IMR-90 (cell line): Measurements from ENCODE around the gene TAGLN2. TPM values are rescaled to one million over a fixed set of nuclear protein-coding genes. Genes with fewer than 3 reads are reported as not detected.

Experiments
- ATAC-seq: fragments of 200-7000 bp; cut with Tn5 transposase; 2 replicates; pipeline ENCODE4 v1.9.1; 2020; ENCODE audit warnings: low read depth, mild to moderate bottlenecking, moderate library complexity
- BruUV-seq: library from RNA; stranded (reverse); fragments of 400-500 nt; replicated peaks from 2 replicates; lab custom pipeline; 2021; lab: Mats Ljungman, UMichigan
- CTCF ChIA-PET: fragments of 300-600 bp; formaldehyde crosslinking; extraction: SDS; loops from one replicate; lab custom pipeline; 2021; ENCODE audit warnings: antibody characterized with exemption; lab: Yijun Ruan, JAX
- POLR2A ChIA-PET: fragments of 300-600 bp; sonication (Branson Sonifier 250); formaldehyde crosslinking; loops from one replicate; lab custom pipeline; 2022; ENCODE audit warnings: antibody characterized with exemption; ENCODE audit not compliant: unreplicated experiment; lab: Charles Lee
- DNase-seq: peaks from one replicate; pipeline ENCODE4 v3.0.0; 2013
- H2AFZ ChIP-seq: replicated peaks from 2 replicates; pipeline ENCODE3; 2013; ENCODE audit warnings: low read length, mild to moderate bottlenecking; ENCODE audit not compliant: poor library complexity
- H2AK5ac ChIP-seq: 2 replicates; pipeline ENCODE4 v1.6.1; 2013; ENCODE audit warnings: low read depth, low read length, inconsistent platforms
- H2AK9ac ChIP-seq: replicated peaks from 2 replicates; pipeline ENCODE3; 2013; ENCODE audit warnings: mild to moderate bottlenecking, low read depth, low read length, moderate library complexity; ENCODE audit not compliant: poor library complexity
- H2BK120ac ChIP-seq: 2 replicates; pipeline ENCODE4 v1.6.1; 2013; ENCODE audit warnings: low read depth, low read length, inconsistent platforms
- H2BK15ac ChIP-seq: 3 replicates; pipeline ENCODE4 v1.6.1; 2013; ENCODE audit warnings: low read depth, low read length, inconsistent platforms
- H2BK20ac ChIP-seq: 2 replicates; pipeline ENCODE4 v1.6.1; 2013; ENCODE audit warnings: low read depth, mild to moderate bottlenecking, inconsistent platforms, low read length, moderate library complexity
- H2BK5ac ChIP-seq: 2 replicates; pipeline ENCODE4 v1.6.1; 2013; ENCODE audit warnings: mild to moderate bottlenecking, low read depth, low read length, inconsistent platforms; ENCODE audit not compliant: poor library complexity, severe bottlenecking
- H3K14ac ChIP-seq: replicated peaks from 2 replicates; pipeline ENCODE4 v1.6.1; 2013; ENCODE audit warnings: low read depth, low read length, inconsistent platforms
- H3K18ac ChIP-seq: 2 replicates; pipeline ENCODE4 v1.6.1; 2013; ENCODE audit warnings: low read depth, low read length, control low read depth
- H3K23ac ChIP-seq: 2 replicates; pipeline ENCODE4 v1.6.1; 2013; ENCODE audit warnings: low read depth, low read length, inconsistent platforms
- H3K27ac ChIP-seq: 2 replicates; pipeline ENCODE4 v1.5.1; 2013; ENCODE audit warnings: mild to moderate bottlenecking, control low read depth, low read length; ENCODE audit not compliant: insufficient read depth
- H3K27me3 ChIP-seq: 2 replicates; pipeline ENCODE4 v1.6.1; 2013; ENCODE audit warnings: low read length; ENCODE audit not compliant: control insufficient read depth, insufficient read depth
- H3K36me3 ChIP-seq: 2 replicates; pipeline ENCODE4 v1.6.1; 2013; ENCODE audit warnings: low read length, mixed read lengths; ENCODE audit not compliant: control insufficient read depth, insufficient read depth
- H3K4ac ChIP-seq: 2 replicates; pipeline ENCODE4 v1.6.1; 2013; ENCODE audit warnings: low read depth, low read length, inconsistent platforms
- H3K4me1 ChIP-seq: 2 replicates; pipeline ENCODE4 v1.6.1; 2013; ENCODE audit warnings: low read length, mixed read lengths; ENCODE audit not compliant: control insufficient read depth, insufficient read depth
- H3K4me2 ChIP-seq: 2 replicates; pipeline ENCODE4 v1.6.1; 2013; ENCODE audit warnings: low read depth, mild to moderate bottlenecking, control low read depth, low read length, moderate library complexity
- H3K4me3 ChIP-seq: 2 replicates; pipeline ENCODE4 v1.5.1; 2013; ENCODE audit warnings: low read depth, mild to moderate bottlenecking, control low read depth, low read length, moderate library complexity; ENCODE audit not compliant: insufficient read depth
- H3K56ac ChIP-seq: 2 replicates; pipeline ENCODE4 v1.6.1; 2013; ENCODE audit warnings: low read length, inconsistent platforms; ENCODE audit not compliant: insufficient read depth; ENCODE audit errors: extremely low read depth
- H3K79me1 ChIP-seq, 2 experiments: 2 replicates each; pipeline ENCODE4 v1.6.1; 2013; ENCODE audit warnings: low read length in 2 of 2, inconsistent platforms in 1 of 2, low read depth in 1 of 2
- H3K9ac ChIP-seq: 2 replicates; pipeline ENCODE4 v1.6.1; 2013; ENCODE audit warnings: low read depth, low read length, control low read depth
- H3K9me1 ChIP-seq: 2 replicates; pipeline ENCODE4 v1.6.1; 2013; ENCODE audit warnings: low read length, inconsistent platforms; ENCODE audit not compliant: insufficient read depth
- H3K9me3 ChIP-seq: 2 replicates; pipeline ENCODE4 v1.6.1; 2013; ENCODE audit warnings: low read length; ENCODE audit not compliant: control insufficient read depth, insufficient read depth
- H4K20me1 ChIP-seq: 2 replicates; pipeline ENCODE4 v1.6.1; 2013; ENCODE audit warnings: low read length, inconsistent platforms; ENCODE audit not compliant: insufficient read depth
- H4K5ac ChIP-seq: 2 replicates; pipeline ENCODE4 v1.6.1; 2013; ENCODE audit warnings: mild to moderate bottlenecking, low read depth, low read length, control low read depth
- H4K8ac ChIP-seq, 2 experiments: 2 replicates each; pipeline ENCODE4 v1.6.1; 2013; ENCODE audit warnings: low read depth in 2 of 2, low read length in 2 of 2, control low read depth in 1 of 2, inconsistent platforms in 1 of 2
- H4K91ac ChIP-seq: 2 replicates; pipeline ENCODE4 v1.6.1; 2013; ENCODE audit warnings: low read depth, low read length, inconsistent platforms; ENCODE audit not compliant: insufficient read depth
- CEBPB ChIP-seq: IDR thresholded peaks from 2 replicates; pipeline ENCODE4 v1.6.1; 2012; ENCODE audit warnings: low read depth, low read length, improper control_type of control experiment
- MXI1 ChIP-seq: IDR thresholded peaks from 2 replicates; pipeline ENCODE4 v1.6.1; 2012; ENCODE audit warnings: low read depth, mild to moderate bottlenecking, low read length, moderate library complexity, borderline replicate concordance
- RFX5 ChIP-seq: IDR thresholded peaks from 2 replicates; pipeline ENCODE4 v1.8.0; 2012; ENCODE audit warnings: low read depth, mild to moderate bottlenecking, low read length, moderate library complexity
- SMC3 ChIP-seq: fragments of 150-350 bp; IDR thresholded peaks from 2 replicates; pipeline ENCODE4 v1.6.1; 2016; ENCODE audit warnings: low read depth, mild to moderate bottlenecking, antibody characterized with exemption, low read length, moderate library complexity
- WGBS, 2 experiments: methylation state at CpG; one replicate each; pipeline versions ENCODE4 v1.1.5 to v1.1.7; 2013; ENCODE audit warnings: missing lambda C conversion rate in 2 of 2; ENCODE audit not compliant: insufficient read length in 1 of 2; ENCODE audit errors: extremely low coverage in 2 of 2; 5-methylcytosine and 5-hydroxymethylcytosine counted together
- dilution Hi-C: fragments of 300-500 bp; cut with HindIII; formaldehyde crosslinking; loops from one replicate; pipeline ENCODE4 v1.14.3; 2018; ENCODE audit warnings: low sequenced_read_pairs; ENCODE audit not compliant: unreplicated experiment
- in situ Hi-C: fragments of 300-500 bp; cut with MboI; formaldehyde crosslinking; loops from 3 replicates; pipeline ENCODE4 v1.14.3; 2019; ENCODE audit warnings: low sequenced_read_pairs, inconsistent platforms, mixed read lengths
- intact Hi-C: fragments of 100-400 bp; cut with micrococcal nuclease; formaldehyde crosslinking; loops from 2 replicates; pipeline ENCODE4 v1.10.0; 2022
- polyA plus RNA-seq, 3 experiments: library from polyadenylated mRNA; depleted of rRNA; stranded (reverse); fragments of >200 nt; gene quantifications; 2 replicates each; pipeline ENCODE4 v1.2.3, GENCODE V29; 2012; ENCODE audit warnings: low replicate concordance in 1 of 3
- total RNA-seq: library from RNA; depleted of rRNA; stranded (reverse); fragments of >200 nt; gene quantifications from 2 replicates; pipeline ENCODE4 v1.2.3, GENCODE V29; 2012
- TF ChIP-seq, protein P1 (sequence below): conservative IDR thresholded peaks from 2 replicates; pipeline ENCODE4 v1.5.1; 2012; ENCODE audit warnings: mild to moderate bottlenecking, low read depth, low read length, improper control_type of control experiment
- TF ChIP-seq, protein P2 (sequence below): fragments of 150-350 bp; IDR thresholded peaks from 2 replicates; pipeline ENCODE4 v1.6.1; 2017; ENCODE audit warnings: mild to moderate bottlenecking, antibody characterized with exemption, low read length, low read depth

TAGLN2 gene
- total and polyA plus RNA-seq, 2 of the 4 experiments (the other 2 are of a cell fraction), result 440 to 634 TPM

DNA sequence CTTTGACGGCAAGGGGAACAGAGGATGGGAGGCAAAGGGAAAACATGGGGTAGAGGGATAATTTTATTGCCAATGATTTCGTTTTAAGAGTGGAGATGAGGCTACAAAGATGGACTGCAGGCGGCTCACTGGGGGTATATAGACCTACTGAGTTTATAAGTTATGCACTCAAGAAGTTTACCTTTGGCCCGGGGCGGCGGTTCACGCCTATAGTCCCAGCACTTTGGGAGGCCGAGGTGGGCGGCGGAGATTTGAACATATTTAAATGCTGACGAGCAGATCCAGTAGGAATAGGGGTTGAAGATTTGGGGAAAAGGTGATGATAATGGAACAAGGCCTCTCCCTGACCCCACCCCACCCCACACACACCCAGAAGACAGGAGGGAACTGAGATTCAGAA lies 36.9 kb upstream of the TAGLN2 start:
- no peak overlapping the region for H2BK5ac ChIP-seq
- peak overlapping the region; percentile 18; the same call in 1 of the 2 replicates for H3K4me2 ChIP-seq
- no TSS peak for BruUV-seq
- H3K9me1 ChIP-seq, result no peaks in the 10 kb centered on the region
- no peak overlapping the region for H4K5ac ChIP-seq
- H3K4ac ChIP-seq, result no peak overlapping the region
- H3K9ac ChIP-seq, result no peak overlapping the region
- no peaks in the 10 kb centered on the region for H3K9me3 ChIP-seq
- no peak overlapping the region for H2AK5ac ChIP-seq
- no peak overlapping the region for H4K91ac ChIP-seq
- no peak overlapping the region for H3K18ac ChIP-seq
- no peak overlapping the region for H3K4me3 ChIP-seq
- ChIA-PET POLR2A (no interaction called here), CTCF (no interaction called here)
- H2AFZ ChIP-seq, result no peak overlapping the region
- DNase-seq (no peak), ATAC-seq (no peak)
- H3K14ac ChIP-seq, result no peak overlapping the region
- no peak overlapping the region for H3K27ac ChIP-seq
- peaks cover 2% of the 10 kb centered on the region; the same call in 1 of the 2 replicates for H3K4me1 ChIP-seq
- WGBS, 2 experiments, result 89% methylated on average over 6 of the region's 11 CpGs; no CpG with 5 or more reads in 1 of the 2 experiments
- H3K23ac ChIP-seq, result no peak overlapping the region
- no peaks in the 10 kb centered on the region for H3K36me3 ChIP-seq
- TF ChIP-seq CEBPB (no peak), SMC3 (no peak), MXI1 (no peak), RFX5 (no peak)
- TF ChIP-seq, protein P1, sequence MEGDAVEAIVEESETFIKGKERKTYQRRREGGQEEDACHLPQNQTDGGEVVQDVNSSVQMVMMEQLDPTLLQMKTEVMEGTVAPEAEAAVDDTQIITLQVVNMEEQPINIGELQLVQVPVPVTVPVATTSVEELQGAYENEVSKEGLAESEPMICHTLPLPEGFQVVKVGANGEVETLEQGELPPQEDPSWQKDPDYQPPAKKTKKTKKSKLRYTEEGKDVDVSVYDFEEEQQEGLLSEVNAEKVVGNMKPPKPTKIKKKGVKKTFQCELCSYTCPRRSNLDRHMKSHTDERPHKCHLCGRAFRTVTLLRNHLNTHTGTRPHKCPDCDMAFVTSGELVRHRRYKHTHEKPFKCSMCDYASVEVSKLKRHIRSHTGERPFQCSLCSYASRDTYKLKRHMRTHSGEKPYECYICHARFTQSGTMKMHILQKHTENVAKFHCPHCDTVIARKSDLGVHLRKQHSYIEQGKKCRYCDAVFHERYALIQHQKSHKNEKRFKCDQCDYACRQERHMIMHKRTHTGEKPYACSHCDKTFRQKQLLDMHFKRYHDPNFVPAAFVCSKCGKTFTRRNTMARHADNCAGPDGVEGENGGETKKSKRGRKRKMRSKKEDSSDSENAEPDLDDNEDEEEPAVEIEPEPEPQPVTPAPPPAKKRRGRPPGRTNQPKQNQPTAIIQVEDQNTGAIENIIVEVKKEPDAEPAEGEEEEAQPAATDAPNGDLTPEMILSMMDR, result no peak
- TF ChIP-seq, protein P2, sequence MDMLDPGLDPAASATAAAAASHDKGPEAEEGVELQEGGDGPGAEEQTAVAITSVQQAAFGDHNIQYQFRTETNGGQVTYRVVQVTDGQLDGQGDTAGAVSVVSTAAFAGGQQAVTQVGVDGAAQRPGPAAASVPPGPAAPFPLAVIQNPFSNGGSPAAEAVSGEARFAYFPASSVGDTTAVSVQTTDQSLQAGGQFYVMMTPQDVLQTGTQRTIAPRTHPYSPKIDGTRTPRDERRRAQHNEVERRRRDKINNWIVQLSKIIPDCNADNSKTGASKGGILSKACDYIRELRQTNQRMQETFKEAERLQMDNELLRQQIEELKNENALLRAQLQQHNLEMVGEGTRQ, result no peak
- no peak overlapping the region for H2BK15ac ChIP-seq
- H2BK120ac ChIP-seq, result no peak overlapping the region
- no peak overlapping the region for H4K8ac ChIP-seq
- in situ Hi-C loops, result no loop called here
- no peak overlapping the region for H2AK9ac ChIP-seq
- no peak overlapping the region for H3K56ac ChIP-seq
- H2BK20ac ChIP-seq, result no peak overlapping the region
- intact Hi-C loops, result no loop called here
- H3K27me3 ChIP-seq, result peaks cover 6% of the 10 kb centered on the region
- no peaks in the 10 kb centered on the region for H3K79me1 ChIP-seq
- dilution Hi-C loops, result no loop called here
- no peaks in the 10 kb centered on the region for H4K20me1 ChIP-seq
